GM23338 (cell line): ENCODE data around the gene SLC12A7.

ENCODE experiments used
- CTCF ChIP-seq, 2 experiments: fragments of 200-600 bp in 1 of 2; sonication (generic) in 1 of 2; conservative IDR thresholded peaks; 2 replicates each; pipeline versions ENCODE4 v1.5.1 to v1.6.1; 2016 to 2017; ENCODE audit warnings: antibody characterized with exemption in 2 of 2, low read depth in 2 of 2, mild to moderate bottlenecking in 2 of 2, moderate library complexity in 1 of 2
- ETS1 ChIP-seq: IDR thresholded peaks from 2 replicates; pipeline ENCODE4 v1.6.1; 2016; ENCODE audit warnings: antibody characterized with exemption
- EZH2 ChIP-seq: fragments of 200-600 bp; sonication (generic); IDR thresholded peaks from one replicate; pipeline ENCODE4 v1.8.0; 2017; ENCODE audit warnings: antibody characterized with exemption, mild to moderate bottlenecking, low read depth; ENCODE audit not compliant: unreplicated experiment
- EZH2phosphoT487 ChIP-seq: fragments of 200-600 bp; sonication (generic); IDR thresholded peaks from one replicate; pipeline ENCODE4 v1.8.1; 2018; ENCODE audit warnings: antibody characterized with exemption; ENCODE audit not compliant: unreplicated experiment
- JUNB ChIP-seq: IDR thresholded peaks from one replicate; pipeline ENCODE4 v1.6.1; 2016; ENCODE audit warnings: antibody characterized with exemption; ENCODE audit not compliant: unreplicated experiment
- POLR2AphosphoS5 ChIP-seq: IDR thresholded peaks from 2 replicates; pipeline ENCODE4 v1.6.1; 2016; ENCODE audit warnings: antibody characterized with exemption, low read depth
- REST ChIP-seq: IDR thresholded peaks from one replicate; pipeline ENCODE4 v1.6.1; 2018; ENCODE audit warnings: antibody characterized with exemption; ENCODE audit not compliant: unreplicated experiment

GRCh38 chr5:1131726-1132125, 19.9 kb upstream of the SLC12A7 start:
- TF ChIP-seq CTCF (conservative IDR thresholded peaks at IDR 0.05; ENCODE audit: low read depth in 2 of 2) (no peak), EZH2 (no peak), EZH2phosphoT487 (no peak), JUNB (no peak), REST (no peak), ETS1 (no peak), POLR2AphosphoS5 (no peak)
